Upper lobe of left lung (tissue), 6 donors: ENCODE results near the gene FBXL13. TPM values are rescaled to one million over a fixed set of nuclear protein-coding genes. Genes with fewer than 3 reads are reported as not detected.
"Not testable (repeated sequence)": the region's sequence is repeated elsewhere in the genome, so short reads cannot be mapped to it uniquely, and the experiment has no call there.

Source experiments
- ATAC-seq, 2 donors: fragments of 200-7000 bp; cut with Tn5 transposase; one replicate each; pipeline ENCODE4 v1.9.1; 2022; ENCODE audit warnings: mild to moderate bottlenecking in 2 of 2, moderate library complexity in 2 of 2; ENCODE audit not compliant: low FRiP score in 2 of 2
- DNase-seq, 2 donors: peaks; one replicate each; pipeline ENCODE4 v3.0.0-alpha.2; 2019 to 2020
- H3K27ac ChIP-seq, 4 donors: fragments of 200-600 bp; sonication (generic); one replicate each; pipeline ENCODE4 v1.5.1; 2016 to 2019
- H3K27me3 ChIP-seq, 4 donors: fragments of 200-600 bp; sonication (generic); one replicate each; pipeline ENCODE4 v1.5.1; 2017 to 2019
- H3K36me3 ChIP-seq, 4 donors: fragments of 200-600 bp; sonication (generic); one replicate each; pipeline ENCODE4 v1.5.1; 2016 to 2019
- H3K4me1 ChIP-seq, 4 donors: fragments of 200-600 bp; sonication (generic); one replicate each; pipeline ENCODE4 v1.5.1; 2018 to 2019
- H3K4me3 ChIP-seq, 4 donors: fragments of 200-600 bp; sonication (generic); one replicate each; pipeline ENCODE4 v1.5.1; 2017 to 2019; ENCODE audit warnings: mild to moderate bottlenecking in 2 of 4, moderate library complexity in 1 of 4
- H3K9me3 ChIP-seq, 4 donors: fragments of 200-600 bp; sonication (generic); one replicate each; pipeline ENCODE4 v1.5.1; 2018 to 2019
- CTCF ChIP-seq, 6 experiments: fragments of 450-650 bp in 4 of 6; fragments of 200-600 bp in 2 of 6; sonication (generic) in 2 of 6; IDR thresholded peaks; one replicate each; pipeline ENCODE4 v1.5.1; 2016 to 2019; ENCODE audit warnings: antibody characterized with exemption in 6 of 6
- EP300 ChIP-seq, 4 donors: sonication (generic); formaldehyde crosslinking; IDR thresholded peaks; one replicate each; pipeline ENCODE4 v1.5.1; 2017; ENCODE audit warnings: antibody characterized with exemption in 4 of 4, control low read depth in 2 of 4
- POLR2A ChIP-seq, 4 donors: fragments of 450-650 bp; IDR thresholded peaks; one replicate each; pipeline ENCODE4 v1.5.1; 2016 to 2017; ENCODE audit warnings: antibody characterized with exemption in 4 of 4, mild to moderate bottlenecking in 2 of 4
- POLR2AphosphoS5 ChIP-seq, 2 donors: sonication (generic); formaldehyde crosslinking; IDR thresholded peaks; one replicate each; pipeline ENCODE4 v1.5.1; 2017; ENCODE audit warnings: antibody characterized with exemption in 2 of 2
- WGBS, 2 donors: methylation state at CpG; one replicate each; pipeline ENCODE4 v1.1.5; 2017 to 2018; 5-methylcytosine and 5-hydroxymethylcytosine counted together
- total RNA-seq, 6 donors: library from RNA; depleted of rRNA in 4 of 6; stranded (reverse); fragments of >200 nt in 4 of 6; gene quantifications; one replicate each; pipeline versions ENCODE4 v1.1.0 to v1.2.1, GENCODE V29; 2016 to 2021
- donor health status: DM: no; HTN: no; CAD: no; lungs with moderate emphysema.
- donor health status: DM: no; HTN: yes; CAD: no; lungs with severe emphysema.

Gene FBXL13
- total RNA-seq, 6 donors from 2014 or later, result 1.6 to 11.6 (median 2.9) TPM

GRCh38 chr7:103114576-103115008 lies 40.0 kb upstream of the FBXL13 start:
- no peaks in the 10 kb centered on the region for H3K27me3 ChIP-seq
- H3K4me1 ChIP-seq, result no peaks in the 10 kb centered on the region
- ATAC-seq (no peak), DNase-seq (no peak)
- H3K4me3 ChIP-seq, result no peak overlapping the region
- TF ChIP-seq EP300 (IDR thresholded peaks at IDR 0.05) (no peak), POLR2AphosphoS5 (IDR thresholded peaks at IDR 0.05) (no peak), CTCF (IDR thresholded peaks at IDR 0.05) (no peak), POLR2A (IDR thresholded peaks at IDR 0.05) (no peak)
- WGBS, 2 donors, result 95 to 97% methylated on average over 1 of the region's 1 CpG
- no peak overlapping the region for H3K27ac ChIP-seq
- H3K9me3 ChIP-seq, result no peaks in the 10 kb centered on the region
- H3K36me3 ChIP-seq, result peaks cover 0 to 22% (median 2%) of the 10 kb centered on the region in 4 donors

GRCh38 chr7:103113164-103113563 lies 38.6 kb upstream of the FBXL13 start:
- 94 to 95% methylated on average over 2 of the region's 2 CpGs for WGBS, 2 donors
- TF ChIP-seq POLR2A (IDR thresholded peaks at IDR 0.05), result no peak
- TF ChIP-seq POLR2AphosphoS5 (IDR thresholded peaks at IDR 0.05), result no peak
- no peak for TF ChIP-seq CTCF (IDR thresholded peaks at IDR 0.05)
- no peak for TF ChIP-seq EP300 (IDR thresholded peaks at IDR 0.05)
- Histone ChIP-seq H3K27ac (no peak overlapping the region), H3K36me3 (peaks cover 0 to 15% (median 1%) of the 10 kb centered on the region in 4 donors), H3K4me1 (no peaks in the 10 kb centered on the region), H3K4me3 (no peak overlapping the region), H3K9me3 (no peaks in the 10 kb centered on the region), H3K27me3 (no peaks in the 10 kb centered on the region)
- ATAC-seq (peak in 1 of 2 donors; percentile 89), DNase-seq (no peak)

- H3K27me3 ChIP-seq, H3K9me3 ChIP-seq, H3K27ac ChIP-seq, H3K4me1 ChIP-seq, DNase-seq, ATAC-seq, H3K4me3 ChIP-seq: not testable (repeated sequence)
- H3K36me3 ChIP-seq, result peaks cover 0 to 25% (median 5%) of the 10 kb centered on the region in 4 donors
- WGBS, 2 donors, result 49 to 63% methylated on average over 4 to 6 of the region's 6 CpGs
These were observed 32.1 kb upstream of the FBXL13 start for GRCh38 chr7:103106703-103107070.

GRCh38 chr7:103106005-103106702 lies 31.6 kb upstream of the FBXL13 start:
- ATAC-seq, result no peak
- WGBS, 2 donors, result 73 to 77% methylated on average over 9 to 12 of the region's 12 CpGs

GRCh38 chr7:103101543-103101942 lies 26.9 kb upstream of the FBXL13 start:
- 43 to 45% methylated on average over 2 of the region's 2 CpGs for WGBS, 2 donors
- DNase-seq, result no peak
- TF ChIP-seq EP300 (IDR thresholded peaks at IDR 0.05) (no peak), POLR2AphosphoS5 (IDR thresholded peaks at IDR 0.05) (no peak), CTCF (IDR thresholded peaks at IDR 0.05) (no peak), POLR2A (IDR thresholded peaks at IDR 0.05) (no peak)
- no peak for ATAC-seq
- Histone ChIP-seq H3K36me3 (peaks cover 0 to 44% (median 5%) of the 10 kb centered on the region in 4 donors), H3K4me1 (no peaks in the 10 kb centered on the region), H3K27ac (no peak overlapping the region), H3K9me3 (no peaks in the 10 kb centered on the region), H3K4me3 (no peak overlapping the region), H3K27me3 (no peaks in the 10 kb centered on the region)

More at GRCh38 chr7:103106005-103106702, 31.6 kb upstream of the FBXL13 start:
- peaks cover 0 to 27% (median 5%) of the 10 kb centered on the region in 4 donors for H3K36me3 ChIP-seq
- no peak for TF ChIP-seq CTCF (IDR thresholded peaks at IDR 0.05)
- no peak for TF ChIP-seq EP300 (IDR thresholded peaks at IDR 0.05)
- no peak for TF ChIP-seq POLR2A (IDR thresholded peaks at IDR 0.05)
- TF ChIP-seq POLR2AphosphoS5 (IDR thresholded peaks at IDR 0.05), result no peak
- no peaks in the 10 kb centered on the region for H3K9me3 ChIP-seq
- H3K27me3 ChIP-seq, result no peaks in the 10 kb centered on the region
- no peak overlapping the region for H3K4me3 ChIP-seq
- no peak overlapping the region for H3K27ac ChIP-seq
- peak in 1 of 2 donors; percentile 4 for DNase-seq
- no peaks in the 10 kb centered on the region for H3K4me1 ChIP-seq
